ENCODE measurements around the gene BCL2L15.
"Not testable (repeated sequence)": the region's sequence is repeated elsewhere in the genome, so short reads cannot be mapped to it uniquely, and the experiment has no call there.

BCL2L15 gene

GRCh38 chr1:113870778-113871177, 16.6 kb downstream of the BCL2L15 start:
- no peak for DNase-seq

DNA sequence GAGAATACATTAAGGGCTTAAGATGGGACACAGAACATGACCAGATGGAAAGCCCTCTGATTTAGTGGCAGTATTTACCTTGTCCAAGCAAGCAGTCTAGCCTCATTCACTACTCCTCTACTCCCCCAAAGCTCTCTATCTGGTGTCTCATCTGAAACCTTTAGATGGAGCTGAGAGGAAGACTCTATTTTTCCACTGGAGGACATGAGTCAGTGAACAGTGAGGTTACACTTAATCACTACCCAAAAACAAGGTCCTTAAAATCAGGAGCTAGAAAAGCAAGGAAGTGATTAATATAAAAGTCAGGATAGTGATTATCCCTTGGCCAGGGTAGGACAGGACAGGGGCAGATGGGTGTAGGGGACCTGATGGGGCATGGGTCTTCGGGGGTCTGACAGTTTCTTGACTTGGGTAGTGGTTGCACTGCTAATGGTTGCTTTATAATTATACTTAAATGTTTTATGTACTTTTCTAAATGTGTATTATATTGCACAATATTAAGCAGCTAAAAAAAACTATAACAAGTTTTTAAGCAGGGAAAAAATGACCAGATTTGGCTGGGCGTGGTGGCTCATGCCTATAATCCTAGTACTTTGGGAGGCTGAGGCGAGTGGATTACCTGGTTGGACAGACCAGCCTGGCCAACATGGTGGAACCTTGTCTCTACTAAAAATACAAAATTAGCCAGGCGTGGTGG, 18.8 kb downstream of the BCL2L15 start:
- DNase-seq = no peak

DNA sequence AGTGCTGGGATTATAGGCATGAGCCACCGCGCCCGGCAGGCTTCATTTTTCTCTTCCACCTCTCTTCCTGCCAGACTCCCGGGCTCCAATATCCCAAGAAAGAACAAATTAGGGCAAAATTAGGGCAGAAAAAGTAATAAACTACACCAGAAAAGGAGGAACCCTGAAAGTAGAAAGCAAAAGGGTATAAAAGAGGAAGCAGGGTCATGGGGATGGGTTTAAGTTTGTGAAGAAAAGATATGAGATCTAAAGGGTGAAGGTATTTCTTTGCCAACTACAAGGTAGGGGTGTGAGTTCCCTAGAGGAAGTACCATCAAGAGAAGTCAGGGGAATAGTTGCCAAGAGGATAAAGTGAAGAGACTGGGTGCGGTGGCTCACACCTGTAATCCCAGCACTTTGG, 25.7 kb downstream of the BCL2L15 start:
- DNase-seq = no peak

- no peak for DNase-seq
These were observed 26.5 kb downstream of the BCL2L15 start for GRCh38 chr1:113860891-113861290.

- peak; percentile 46 to 55 for DNase-seq
These were observed 27.8 kb downstream of the BCL2L15 start for GRCh38 chr1:113859478-113860175.

GRCh38 chr1:113858982-113859381, 28.4 kb downstream of the BCL2L15 start:
- no peak for DNase-seq

DNA sequence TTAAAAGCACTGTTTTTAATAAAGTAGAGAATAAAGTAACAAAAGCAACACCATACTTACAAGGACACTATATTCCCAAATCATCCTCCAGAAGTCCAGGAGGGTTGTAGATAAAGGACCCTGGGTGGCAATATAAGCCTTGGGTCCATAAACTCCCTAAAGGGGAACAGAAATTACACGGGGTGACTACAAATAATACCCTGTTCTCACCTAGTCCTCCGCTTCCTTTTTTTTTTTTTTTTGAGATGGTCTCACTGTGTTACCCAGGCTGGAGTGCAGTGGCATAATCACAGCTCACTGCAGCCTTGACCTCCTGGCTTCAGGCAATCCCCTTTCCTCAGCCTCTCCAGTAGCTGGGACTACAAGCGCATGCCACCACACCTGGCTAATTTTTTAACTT, 29.0 kb downstream of the BCL2L15 start:
- no peak for DNase-seq

GRCh38 chr1:113857776-113858175, 29.6 kb downstream of the BCL2L15 start:
- no peak for DNase-seq

GRCh38 chr1:113856401-113856790, 31.0 kb downstream of the BCL2L15 start:
- DNase-seq = no peak

GRCh38 chr1:113855630-113856400, 31.6 kb downstream of the BCL2L15 start:
- DNase-seq = peak; percentile 34 to 40

GRCh38 chr1:113854234-113854633, 33.1 kb downstream of the BCL2L15 start:
- no peak for DNase-seq

DNA sequence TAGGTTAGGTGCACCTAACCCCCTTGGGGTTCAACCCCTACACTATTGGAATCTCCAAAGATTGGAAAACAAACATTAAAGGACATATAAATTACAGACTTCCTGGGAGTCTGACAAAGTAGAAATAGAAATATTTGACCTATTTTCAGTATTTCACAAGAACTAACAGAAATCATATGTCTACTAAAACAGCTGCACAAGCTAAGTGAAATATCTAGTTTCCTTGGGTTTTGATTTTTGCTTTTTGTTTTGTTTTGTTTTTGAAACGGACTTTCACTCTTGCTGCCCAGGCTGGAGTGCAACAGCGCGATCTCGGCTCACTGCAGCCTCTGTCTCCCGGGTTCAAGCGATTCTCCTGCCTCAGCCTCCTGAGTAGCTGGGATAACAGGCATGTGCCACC, 34.7 kb downstream of the BCL2L15 start:
- DNase-seq = not testable (repeated sequence)

GRCh38 chr1:113850127-113850796, 37.1 kb downstream of the BCL2L15 start:
- DNase-seq = no peak

GRCh38 chr1:113849072-113849471, 38.3 kb downstream of the BCL2L15 start:
- peak in 1 of 2 donors; percentile 29 for DNase-seq

DNA sequence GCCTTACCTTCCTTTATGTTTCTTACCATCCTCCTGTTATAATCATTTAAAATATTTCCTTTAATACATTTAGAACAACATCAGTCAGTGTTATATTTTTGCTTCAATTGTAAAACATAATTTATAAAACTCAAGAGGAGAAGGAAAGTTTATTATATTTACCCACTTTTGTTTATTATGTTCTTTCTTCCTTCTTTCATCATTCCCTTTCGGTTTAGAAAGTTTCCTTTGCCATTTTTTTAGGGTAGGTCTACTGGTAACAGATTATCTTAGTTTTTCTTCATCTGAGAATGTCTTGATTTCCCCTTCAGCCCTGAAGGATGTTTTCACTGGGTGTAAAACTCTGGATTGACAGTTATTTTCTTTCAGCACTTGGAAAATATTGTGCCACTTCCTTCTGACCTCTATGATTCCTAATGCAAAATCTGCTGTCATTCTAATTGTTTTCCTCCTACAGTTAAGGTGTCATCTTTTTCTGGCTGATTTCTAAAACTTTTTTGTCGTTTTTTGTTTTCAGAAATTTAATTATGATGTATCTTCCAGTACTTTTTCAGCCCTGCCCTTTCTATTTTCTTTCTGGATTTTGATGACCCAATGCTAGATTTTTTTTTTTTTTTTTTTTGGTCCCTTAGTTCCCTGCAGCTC, 40.9 kb downstream of the BCL2L15 start:
- DNase-seq = no peak

- DNase-seq = no peak
These were observed 50.8 kb downstream of the BCL2L15 start for GRCh38 chr1:113836534-113836933.

GRCh38 chr1:113835686-113836290, 51.6 kb downstream of the BCL2L15 start:
- peak; percentile 44 to 87 for DNase-seq

- no peak for DNase-seq
These were observed 52.7 kb downstream of the BCL2L15 start for GRCh38 chr1:113834716-113835115.

All from inflammatory macrophage treated with lipopolysaccharide for 1 hour (primary cell).